SK-N-SH (cell line): ENCODE results near the gene PDK2.

Experiments
- CTCF ChIP-seq: fragments of 200-600 bp; sonication (generic); IDR thresholded peaks from 2 replicates; pipeline ENCODE4 v1.6.1; 2017; ENCODE audit warnings: antibody characterized with exemption, mild to moderate bottlenecking, moderate library complexity
- EP300 ChIP-seq, 2 experiments: IDR thresholded peaks; 2 replicates each; pipeline versions ENCODE4 v1.4.0 to v1.6.1; 2012; ENCODE audit warnings: borderline replicate concordance in 1 of 2, low read depth in 1 of 2, low read length in 1 of 2
- EZH2phosphoT487 ChIP-seq: fragments of 200-600 bp; sonication (generic); IDR thresholded peaks from 2 replicates; pipeline ENCODE4 v1.6.1; 2017; ENCODE audit warnings: low read depth, mixed run types, mild to moderate bottlenecking, antibody characterized with exemption, moderate library complexity, borderline replicate concordance
- FOSL2 ChIP-seq: IDR thresholded peaks from 2 replicates; pipeline ENCODE4 v1.4.0; 2012; ENCODE audit warnings: low read depth, mild to moderate bottlenecking, moderate library complexity, borderline replicate concordance
- JUND ChIP-seq: IDR thresholded peaks from 2 replicates; pipeline ENCODE4 v1.4.0; 2012
- NFIC ChIP-seq: IDR thresholded peaks from 2 replicates; pipeline ENCODE4 v1.4.0; 2012; ENCODE audit warnings: borderline replicate concordance
- POLR2AphosphoS5 ChIP-seq: IDR thresholded peaks from 2 replicates; pipeline ENCODE4 v1.6.1; 2012; ENCODE audit warnings: low read depth, low read length
- RFX5 ChIP-seq: IDR thresholded peaks from 2 replicates; pipeline ENCODE4 v1.6.1; 2012; ENCODE audit warnings: mild to moderate bottlenecking, improper control_type of control experiment, low read length
- SIN3A ChIP-seq: IDR thresholded peaks from 2 replicates; pipeline ENCODE4 v1.6.1; 2012; ENCODE audit warnings: low read depth, mild to moderate bottlenecking, low read length, moderate library complexity, borderline replicate concordance
- SMC3 ChIP-seq: IDR thresholded peaks from 2 replicates; pipeline ENCODE4 v1.6.1; 2012; ENCODE audit warnings: low read depth, low read length, improper control_type of control experiment
- USF1 ChIP-seq: IDR thresholded peaks from 2 replicates; pipeline ENCODE4 v1.4.0; 2012; ENCODE audit warnings: low read depth, borderline replicate concordance

- no peak for TF ChIP-seq JUND
- TF ChIP-seq POLR2AphosphoS5, result no peak
- no peak for TF ChIP-seq SMC3
- TF ChIP-seq FOSL2, result no peak
- TF ChIP-seq CTCF, result no peak
- no peak for TF ChIP-seq NFIC
- TF ChIP-seq SIN3A, result no peak
- TF ChIP-seq USF1, result no peak
- no peak for TF ChIP-seq RFX5
- TF ChIP-seq EP300 (IDR thresholded peaks at IDR 0.05; ENCODE audit: borderline replicate concordance in 1 of 2, low read depth in 1 of 2, low read length in 1 of 2), result no peak
- no peak for TF ChIP-seq EZH2phosphoT487
These were observed 41.9 kb downstream of the PDK2 start for GRCh38 chr17:50137042-50137441.
